ENCODE data around the gene FCHSD2. TPM values are rescaled to one million over a fixed set of nuclear protein-coding genes. Genes with fewer than 3 reads are reported as not detected.

The FCHSD2 gene
- total RNA-seq, 1 donor from 2014 or later, result 18.9 TPM

- no peak for FAIRE-seq
These were observed 321.5 kb downstream of the FCHSD2 start for GRCh38 chr11:72820439-72821139.

GRCh38 chr11:72818971-72819370 lies 323.1 kb downstream of the FCHSD2 start:
- H3K27me3 Mint-ChIP-seq (ENCODE audit: low read depth, unreplicated experiment), result peaks cover 4% of the 10 kb centered on the region
- Histone ChIP-seq H3K9ac (ENCODE audit: low read length) (no peak overlapping the region), H3K79me2 (ENCODE audit: insufficient read depth, low read length) (no peaks in the 10 kb centered on the region), H3K27ac (ENCODE audit: low read depth, low read length) (no peak overlapping the region), H3K9me3 (ENCODE audit: insufficient read depth, low read depth, low read length) (no peaks in the 10 kb centered on the region), H3K27me3 (ENCODE audit: insufficient read depth, low read length) (no peaks in the 10 kb centered on the region), H4K20me1 (ENCODE audit: insufficient read depth, low read length) (no peaks in the 10 kb centered on the region), H3K4me2 (ENCODE audit: low read length) (no peak overlapping the region), H3K36me3 (ENCODE audit: insufficient read depth, low read length) (peaks cover 3% of the 10 kb centered on the region), H3K4me3 (ENCODE audit: insufficient read depth, low read depth, low read length) (no peak overlapping the region), H3K4me1 (ENCODE audit: insufficient read depth, low read length) (peaks cover 32% of the 10 kb centered on the region), H2AFZ (ENCODE audit: low read depth, low read length) (no peak overlapping the region)
- TF ChIP-seq EZH2 (IDR thresholded peaks at IDR 0.05; ENCODE audit: insufficient read depth, low read length), result no peak
- TF ChIP-seq CTCF (IDR thresholded peaks at IDR 0.05; ENCODE audit: insufficient read depth, low read depth, low read length), result no peak
- H3K27ac Mint-ChIP-seq (ENCODE audit: unreplicated experiment), result no peak overlapping the region
- H3K4me3 Mint-ChIP-seq (ENCODE audit: unreplicated experiment), result no peak overlapping the region
- H3K36me3 Mint-ChIP-seq (ENCODE audit: low read depth, unreplicated experiment), result peaks cover 10% of the 10 kb centered on the region
- peaks cover 10% of the 10 kb centered on the region for H3K4me1 Mint-ChIP-seq (ENCODE audit: low read depth, unreplicated experiment)
- no peak for FAIRE-seq
- DNase-seq (ENCODE audit: low read depth), result no peak
- peaks cover 2% of the 10 kb centered on the region for H3K9me3 Mint-ChIP-seq (ENCODE audit: unreplicated experiment)

More at GRCh38 chr11:72820439-72821139, 321.5 kb downstream of the FCHSD2 start:
- no peak for TF ChIP-seq CTCF (IDR thresholded peaks at IDR 0.05; ENCODE audit: insufficient read depth, low read depth, low read length)
- no peak for TF ChIP-seq EZH2 (IDR thresholded peaks at IDR 0.05; ENCODE audit: insufficient read depth, low read length)
- peaks cover 4% of the 10 kb centered on the region for H3K4me1 Mint-ChIP-seq (ENCODE audit: low read depth, unreplicated experiment)
- no peak overlapping the region for H3K27ac Mint-ChIP-seq (ENCODE audit: unreplicated experiment)
- Histone ChIP-seq H3K36me3 (ENCODE audit: insufficient read depth, low read length) (peaks cover 3% of the 10 kb centered on the region), H3K9me3 (ENCODE audit: insufficient read depth, low read depth, low read length) (no peaks in the 10 kb centered on the region), H3K27ac (ENCODE audit: low read depth, low read length) (no peak overlapping the region), H4K20me1 (ENCODE audit: insufficient read depth, low read length) (no peaks in the 10 kb centered on the region), H3K79me2 (ENCODE audit: insufficient read depth, low read length) (no peaks in the 10 kb centered on the region), H3K4me2 (ENCODE audit: low read length) (no peak overlapping the region), H3K4me1 (ENCODE audit: insufficient read depth, low read length) (peaks cover 23% of the 10 kb centered on the region), H3K4me3 (ENCODE audit: insufficient read depth, low read depth, low read length) (no peak overlapping the region), H3K27me3 (ENCODE audit: insufficient read depth, low read length) (no peaks in the 10 kb centered on the region), H3K9ac (ENCODE audit: low read length) (no peak overlapping the region), H2AFZ (ENCODE audit: low read depth, low read length) (no peak overlapping the region)
- DNase-seq (ENCODE audit: low read depth), result no peak
- H3K36me3 Mint-ChIP-seq (ENCODE audit: low read depth, unreplicated experiment), result peaks cover 14% of the 10 kb centered on the region
- peaks cover 2% of the 10 kb centered on the region for H3K9me3 Mint-ChIP-seq (ENCODE audit: unreplicated experiment)
- H3K4me3 Mint-ChIP-seq (ENCODE audit: unreplicated experiment), result no peak overlapping the region
- H3K27me3 Mint-ChIP-seq (ENCODE audit: low read depth, unreplicated experiment), result peaks cover 4% of the 10 kb centered on the region

GRCh38 chr11:72817966-72818365 lies 324.2 kb downstream of the FCHSD2 start:
- H3K4me2 ChIP-seq (ENCODE audit: low read length), result no peak overlapping the region
- peaks cover 3% of the 10 kb centered on the region for H3K36me3 ChIP-seq (ENCODE audit: insufficient read depth, low read length)
- no peaks in the 10 kb centered on the region for H3K9me3 ChIP-seq (ENCODE audit: insufficient read depth, low read depth, low read length)
- H3K79me2 ChIP-seq (ENCODE audit: insufficient read depth, low read length), result peaks cover 7% of the 10 kb centered on the region
- Mint-ChIP-seq H3K36me3 (ENCODE audit: low read depth, unreplicated experiment) (peaks cover 13% of the 10 kb centered on the region), H3K4me3 (ENCODE audit: unreplicated experiment) (no peak overlapping the region), H3K4me1 (ENCODE audit: low read depth, unreplicated experiment) (peaks cover 17% of the 10 kb centered on the region), H3K9me3 (ENCODE audit: unreplicated experiment) (peaks cover 2% of the 10 kb centered on the region), H3K27ac (ENCODE audit: unreplicated experiment) (no peak overlapping the region), H3K27me3 (ENCODE audit: low read depth, unreplicated experiment) (peaks cover 2% of the 10 kb centered on the region)
- no peak overlapping the region for H3K9ac ChIP-seq (ENCODE audit: low read length)
- H2AFZ ChIP-seq (ENCODE audit: low read depth, low read length), result no peak overlapping the region
- DNase-seq (ENCODE audit: low read depth) (no peak), FAIRE-seq (no peak)
- no peak overlapping the region for H3K27ac ChIP-seq (ENCODE audit: low read depth, low read length)
- no peak for TF ChIP-seq EZH2 (IDR thresholded peaks at IDR 0.05; ENCODE audit: insufficient read depth, low read length)
- TF ChIP-seq CTCF (IDR thresholded peaks at IDR 0.05; ENCODE audit: insufficient read depth, low read depth, low read length), result no peak
- H3K4me3 ChIP-seq (ENCODE audit: insufficient read depth, low read depth, low read length), result no peak overlapping the region
- no peaks in the 10 kb centered on the region for H3K27me3 ChIP-seq (ENCODE audit: insufficient read depth, low read length)
- no peaks in the 10 kb centered on the region for H4K20me1 ChIP-seq (ENCODE audit: insufficient read depth, low read length)
- peaks cover 40% of the 10 kb centered on the region for H3K4me1 ChIP-seq (ENCODE audit: insufficient read depth, low read length)

Measured in astrocyte (in vitro differentiated cells and primary cell).